K562 (cell line): ENCODE measurements around the gene ADD3. TPM values are rescaled to one million over a fixed set of nuclear protein-coding genes. Genes with fewer than 3 reads are reported as not detected.

ENCODE experiments used
- EHMT2 ChIP-seq: fragments of 450-650 bp; IDR thresholded peaks from 2 replicates; pipeline ENCODE4 v1.6.1; 2018; ENCODE audit warnings: antibody characterized with exemption
- REST ChIP-seq, 2 experiments: fragments of 450-650 bp; formaldehyde crosslinking in 1 of 2; IDR thresholded peaks; 2 replicates each; pipeline versions ENCODE4 v1.4.0 to v1.6.1; 2014 to 2020; ENCODE audit warnings: mild to moderate bottlenecking in 2 of 2, borderline replicate concordance in 1 of 2, low read depth in 1 of 2
- SREBF1 ChIP-seq: fragments of 150-350 bp; IDR thresholded peaks from 2 replicates; pipeline ENCODE4 v1.6.1; 2014; ENCODE audit warnings: antibody characterized with exemption, low read depth, low read length, borderline replicate concordance
- polyA plus RNA-seq, 8 experiments: library from polyadenylated mRNA; depleted of rRNA in 4 of 8; stranded (reverse) in 5 of 8; unstranded in 3 of 8; fragments of >200 nt; fragmentation: Nextera tagmentation in 2 of 8; fragmentation: Illumina TruSeq in 1 of 8; extraction: Ambion mirVana in 2 of 8; extraction: Trizol in 1 of 8; gene quantifications; 2 replicates each; pipeline versions ENCODE4 v1.2.1 to v1.2.3, GENCODE V29; 2011 to 2014; ENCODE audit warnings: inconsistent platforms in 1 of 8, missing spikeins in 1 of 8
- total RNA-seq, 7 experiments: library from RNA; depleted of rRNA in 6 of 7; stranded (reverse); fragments of >200 nt in 6 of 7; fragmentation: Illumina TruSeq in 2 of 7; extraction: Trizol in 2 of 7; gene quantifications; 2 replicates each; pipeline versions ENCODE4 v1.2.1 to v1.2.3, GENCODE V29; 2011 to 2021; ENCODE audit warnings: low replicate concordance in 1 of 7
- TF ChIP-seq, protein P1 (sequence below): fragments of 450-650 bp; IDR thresholded peaks from 2 replicates; pipeline ENCODE4 v1.6.1; 2016
- TF ChIP-seq, protein P2 (sequence below): sonication (generic); formaldehyde crosslinking; IDR thresholded peaks from 2 replicates; pipeline ENCODE4 v1.8.1; 2023; ENCODE audit warnings: mild to moderate bottlenecking, missing genetic modification reagents

The ADD3 gene
- total and polyA plus RNA-seq, 9 of the 15 experiments (the other 6 are each of a cell fraction or from before 2014, with no cell fraction given): 13.2 to 125 (median 31.7) TPM

DNA sequence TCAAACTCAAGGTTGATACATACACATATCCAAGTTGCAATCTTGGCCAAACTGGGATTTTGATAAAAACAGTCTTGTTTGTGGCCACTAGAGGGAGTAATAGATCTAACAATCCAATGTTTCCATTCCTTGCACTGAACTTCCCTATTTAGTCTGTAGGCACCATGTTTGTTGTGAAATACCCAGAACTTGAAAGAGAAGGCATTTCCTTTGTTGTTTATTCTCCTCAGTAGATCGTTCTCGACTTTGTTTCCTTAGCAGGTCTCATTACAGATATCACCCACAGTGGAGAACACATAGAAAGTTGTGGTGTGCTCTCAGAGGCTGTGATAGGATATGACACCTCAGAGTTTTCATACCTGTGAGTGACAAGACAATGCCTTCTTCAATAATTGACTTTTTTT lies 129.4 kb downstream of the ADD3 start (continued):
- TF ChIP-seq SREBF1 (no peak), EHMT2 (peak; percentile 82), REST (IDR thresholded peaks at IDR 0.05; ENCODE audit: borderline replicate concordance) (peak; percentile 68), REST (CRISPR knock-in tag; IDR thresholded peaks at IDR 0.05; ENCODE audit: low read depth) (no peak)
- TF ChIP-seq, protein P1, sequence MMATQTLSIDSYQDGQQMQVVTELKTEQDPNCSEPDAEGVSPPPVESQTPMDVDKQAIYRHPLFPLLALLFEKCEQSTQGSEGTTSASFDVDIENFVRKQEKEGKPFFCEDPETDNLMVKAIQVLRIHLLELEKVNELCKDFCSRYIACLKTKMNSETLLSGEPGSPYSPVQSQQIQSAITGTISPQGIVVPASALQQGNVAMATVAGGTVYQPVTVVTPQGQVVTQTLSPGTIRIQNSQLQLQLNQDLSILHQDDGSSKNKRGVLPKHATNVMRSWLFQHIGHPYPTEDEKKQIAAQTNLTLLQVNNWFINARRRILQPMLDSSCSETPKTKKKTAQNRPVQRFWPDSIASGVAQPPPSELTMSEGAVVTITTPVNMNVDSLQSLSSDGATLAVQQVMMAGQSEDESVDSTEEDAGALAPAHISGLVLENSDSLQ: peak; percentile 43; the same call in 1 of the 2 replicates
- TF ChIP-seq, protein P2, sequence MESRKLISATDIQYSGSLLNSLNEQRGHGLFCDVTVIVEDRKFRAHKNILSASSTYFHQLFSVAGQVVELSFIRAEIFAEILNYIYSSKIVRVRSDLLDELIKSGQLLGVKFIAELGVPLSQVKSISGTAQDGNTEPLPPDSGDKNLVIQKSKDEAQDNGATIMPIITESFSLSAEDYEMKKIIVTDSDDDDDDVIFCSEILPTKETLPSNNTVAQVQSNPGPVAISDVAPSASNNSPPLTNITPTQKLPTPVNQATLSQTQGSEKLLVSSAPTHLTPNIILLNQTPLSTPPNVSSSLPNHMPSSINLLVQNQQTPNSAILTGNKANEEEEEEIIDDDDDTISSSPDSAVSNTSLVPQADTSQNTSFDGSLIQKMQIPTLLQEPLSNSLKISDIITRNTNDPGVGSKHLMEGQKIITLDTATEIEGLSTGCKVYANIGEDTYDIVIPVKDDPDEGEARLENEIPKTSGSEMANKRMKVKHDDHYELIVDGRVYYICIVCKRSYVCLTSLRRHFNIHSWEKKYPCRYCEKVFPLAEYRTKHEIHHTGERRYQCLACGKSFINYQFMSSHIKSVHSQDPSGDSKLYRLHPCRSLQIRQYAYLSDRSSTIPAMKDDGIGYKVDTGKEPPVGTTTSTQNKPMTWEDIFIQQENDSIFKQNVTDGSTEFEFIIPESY (CRISPR knock-in tag): no peak
